Measurements from ENCODE around the gene ANKRD18B. TPM values are rescaled to one million over a fixed set of nuclear protein-coding genes. Genes with fewer than 3 reads are reported as not detected.
"Not testable (repeated sequence)": the region's sequence is repeated elsewhere in the genome, so short reads cannot be mapped to it uniquely, and the experiment has no call there.

ANKRD18B gene
- total RNA-seq: 24.5 and 25.0 TPM in 2 replicates
- long read RNA-seq, partial matches to known transcripts: 2 of 2 reads
- long read RNA-seq, other reads (novel, unspliced or antisense): 0 of 2 reads

GRCh38 chr9:33523397-33524305, at the start of gene ANKRD18B:
Gene ANKRD18B (plus strand): TSS chr9:33524251. CDS start chr9:33524490, 239 bp downstream.
- Mint-ChIP-seq H3K27me3 (ENCODE audit: low read depth) (peaks cover 13% of the 10 kb centered on the region), H3K4me1 (peaks cover 16% of the 10 kb centered on the region), H3K27ac (ENCODE audit: unreplicated experiment) (peak within 1 kb of the TSS; percentile 96), H3K4me3 (peak within 1 kb of the TSS; percentile 95)
- H3K9me3 Mint-ChIP-seq; H3K36me3 Mint-ChIP-seq (ENCODE audit: low read depth): not testable (repeated sequence)
- peak; percentile 68 for DNase-seq (ENCODE audit: low read depth, low spot score)
- peak; percentile 61 for TF ChIP-seq CTCF (conservative IDR thresholded peaks at IDR 0.05)

- Mint-ChIP-seq H3K36me3 (ENCODE audit: low read depth) (peaks cover 8% of the 10 kb centered on the region), H3K9me3 (no peaks in the 10 kb centered on the region), H3K4me3 (peak overlapping the region; percentile 27), H3K27ac (ENCODE audit: unreplicated experiment) (no peak overlapping the region), H3K27me3 (ENCODE audit: low read depth) (no peaks in the 10 kb centered on the region), H3K4me1 (peaks cover 28% of the 10 kb centered on the region)
- DNase-seq (ENCODE audit: low read depth, low spot score): no peak
- no peak for TF ChIP-seq CTCF (conservative IDR thresholded peaks at IDR 0.05)
These were observed 48.7 kb upstream of the ANKRD18B start for GRCh38 chr9:33475357-33475756.

GRCh38 chr9:33476503-33476902, 47.5 kb upstream of the ANKRD18B start:
- peaks cover 4% of the 10 kb centered on the region for H3K36me3 Mint-ChIP-seq (ENCODE audit: low read depth)
- DNase-seq (ENCODE audit: low read depth, low spot score): no peak
- no peaks in the 10 kb centered on the region for H3K9me3 Mint-ChIP-seq
- TF ChIP-seq CTCF (conservative IDR thresholded peaks at IDR 0.05): no peak
- H3K27me3 Mint-ChIP-seq (ENCODE audit: low read depth): no peaks in the 10 kb centered on the region
- peaks cover 25% of the 10 kb centered on the region for H3K4me1 Mint-ChIP-seq
- H3K27ac Mint-ChIP-seq (ENCODE audit: unreplicated experiment): no peak overlapping the region
- H3K4me3 Mint-ChIP-seq: peak overlapping the region; percentile 61

GRCh38 chr9:33480106-33480505, 43.9 kb upstream of the ANKRD18B start:
- Mint-ChIP-seq H3K36me3 (ENCODE audit: low read depth) (no peaks in the 10 kb centered on the region), H3K4me3 (no peak overlapping the region), H3K27ac (ENCODE audit: unreplicated experiment) (no peak overlapping the region), H3K9me3 (no peaks in the 10 kb centered on the region), H3K4me1 (no peaks in the 10 kb centered on the region), H3K27me3 (ENCODE audit: low read depth) (no peaks in the 10 kb centered on the region)
- DNase-seq (ENCODE audit: low read depth, low spot score): no peak
- no peak for TF ChIP-seq CTCF (conservative IDR thresholded peaks at IDR 0.05)

GRCh38 chr9:33480976-33481375, 43.1 kb upstream of the ANKRD18B start:
- Mint-ChIP-seq H3K4me1 (no peaks in the 10 kb centered on the region), H3K27ac (ENCODE audit: unreplicated experiment) (no peak overlapping the region), H3K9me3 (no peaks in the 10 kb centered on the region), H3K27me3 (ENCODE audit: low read depth) (no peaks in the 10 kb centered on the region), H3K36me3 (ENCODE audit: low read depth) (no peaks in the 10 kb centered on the region), H3K4me3 (no peak overlapping the region)
- no peak for DNase-seq (ENCODE audit: low read depth, low spot score)
- no peak for TF ChIP-seq CTCF (conservative IDR thresholded peaks at IDR 0.05)

- H3K4me1 Mint-ChIP-seq; H3K9me3 Mint-ChIP-seq; H3K36me3 Mint-ChIP-seq (ENCODE audit: low read depth); H3K27ac Mint-ChIP-seq (ENCODE audit: unreplicated experiment); H3K4me3 Mint-ChIP-seq; H3K27me3 Mint-ChIP-seq (ENCODE audit: low read depth); DNase-seq (ENCODE audit: low read depth, low spot score): not testable (repeated sequence)
These were observed 38.7 kb upstream of the ANKRD18B start for GRCh38 chr9:33485312-33485711.

All from neural crest cell (in vitro differentiated cells).